Neural progenitor cell (in vitro differentiated cells): ENCODE measurements around the gene C12orf60.

Experiments
- EZH2 ChIP-seq: fragments of 200-600 bp; sonication (generic); IDR thresholded peaks from 2 replicates; pipeline ENCODE4 v1.6.1; 2017; ENCODE audit warnings: antibody characterized with exemption, mild to moderate bottlenecking, moderate library complexity
- EZH2phosphoT487 ChIP-seq: fragments of 200-600 bp; sonication (generic); IDR thresholded peaks from 2 replicates; pipeline ENCODE4 v1.6.1; 2017; ENCODE audit warnings: antibody characterized with exemption
- TF ChIP-seq, protein P1 (sequence below): fragments of 200-600 bp; sonication (generic); IDR thresholded peaks from 2 replicates; pipeline ENCODE4 v1.5.1; 2017; ENCODE audit warnings: antibody characterized with exemption, mild to moderate bottlenecking

DNA sequence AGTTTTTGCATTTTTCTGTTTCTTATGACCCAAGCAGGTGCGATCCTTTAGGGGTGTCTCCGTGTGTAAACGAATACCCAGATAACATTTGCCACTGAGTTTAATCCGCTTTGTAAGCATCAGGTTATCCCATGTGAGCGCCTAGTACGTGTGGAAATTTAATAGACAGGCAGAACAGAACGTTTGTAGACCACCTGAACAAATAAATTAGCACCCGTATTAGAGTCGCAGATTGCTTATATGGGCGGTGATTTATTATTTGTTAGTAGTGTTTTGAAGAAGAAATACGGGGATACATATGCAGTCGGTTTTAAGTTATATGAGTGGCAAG is 325 bp downstream of the C12orf60 start:
- TF ChIP-seq, protein P1, sequence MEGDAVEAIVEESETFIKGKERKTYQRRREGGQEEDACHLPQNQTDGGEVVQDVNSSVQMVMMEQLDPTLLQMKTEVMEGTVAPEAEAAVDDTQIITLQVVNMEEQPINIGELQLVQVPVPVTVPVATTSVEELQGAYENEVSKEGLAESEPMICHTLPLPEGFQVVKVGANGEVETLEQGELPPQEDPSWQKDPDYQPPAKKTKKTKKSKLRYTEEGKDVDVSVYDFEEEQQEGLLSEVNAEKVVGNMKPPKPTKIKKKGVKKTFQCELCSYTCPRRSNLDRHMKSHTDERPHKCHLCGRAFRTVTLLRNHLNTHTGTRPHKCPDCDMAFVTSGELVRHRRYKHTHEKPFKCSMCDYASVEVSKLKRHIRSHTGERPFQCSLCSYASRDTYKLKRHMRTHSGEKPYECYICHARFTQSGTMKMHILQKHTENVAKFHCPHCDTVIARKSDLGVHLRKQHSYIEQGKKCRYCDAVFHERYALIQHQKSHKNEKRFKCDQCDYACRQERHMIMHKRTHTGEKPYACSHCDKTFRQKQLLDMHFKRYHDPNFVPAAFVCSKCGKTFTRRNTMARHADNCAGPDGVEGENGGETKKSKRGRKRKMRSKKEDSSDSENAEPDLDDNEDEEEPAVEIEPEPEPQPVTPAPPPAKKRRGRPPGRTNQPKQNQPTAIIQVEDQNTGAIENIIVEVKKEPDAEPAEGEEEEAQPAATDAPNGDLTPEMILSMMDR, result no peak
- no peak for TF ChIP-seq EZH2phosphoT487
- TF ChIP-seq EZH2, result no peak
